Left cardiac atrium (tissue), 4 donors: ENCODE measurements around the gene KRTAP4-12. TPM values are rescaled to one million over a fixed set of nuclear protein-coding genes. Genes with fewer than 3 reads are reported as not detected.
"Not testable (repeated sequence)": the region's sequence is repeated elsewhere in the genome, so short reads cannot be mapped to it uniquely, and the experiment has no call there.

ENCODE experiments used
- ATAC-seq, 2 donors: fragments of 200-7000 bp; cut with Tn5 transposase; one replicate each; pipeline ENCODE4 v1.9.1; 2020; ENCODE audit warnings: mild to moderate bottlenecking in 2 of 2, moderate library complexity in 2 of 2
- DNase-seq: peaks from one replicate; pipeline ENCODE4 v3.0.0-alpha.2; 2020
- intact Hi-C, 2 donors: fragments of 100-400 bp; cut with DNase I; formaldehyde crosslinking; loops; one replicate each; pipeline versions ENCODE4 v1.14.1 to v1.15.1; 2022 to 2023
- long read RNA-seq: library from polyadenylated mRNA; unstranded; transcript quantifications from one replicate; pipeline ENCODE4 v2.0.0, GENCODE V29; 2021
- total RNA-seq, 2 donors: library from RNA; stranded (reverse); fragmentation: NEBNext Ultra II Directional; extraction: Animal tissue kit (Norgen Biotek cat#: 25700); gene quantifications; one replicate each; pipeline ENCODE4 v1.2.1, GENCODE V29; 2021
- donor health status: DM: no; HTN: yes; CAD: no.
- donor health status: DM: no; HTN: yes; CAD: no; lungs with severe emphysema.
- donor health status: DM: yes; HTN: yes; CAD: no.
- donor health status: Dilated cardiomyopathy.

KRTAP4-12 gene
- not detected for total RNA-seq
- long read RNA-seq, result 0 reads

- ATAC-seq, DNase-seq, intact Hi-C loops: not testable (repeated sequence)
Measured at GRCh38 chr17:41123991-41124371, at the start of gene KRTAP4-12. KRTAP4-12 (minus strand) TSS chr17:41124182; CDS start chr17:41124122, 60 bp downstream.

- intact Hi-C loops, result no loop called here
Measured at GRCh38 chr17:41171886-41172285, 47.9 kb upstream of the KRTAP4-12 start.

GRCh38 chr17:41168121-41168520, 44.1 kb upstream of the KRTAP4-12 start, which contains the start of gene KRTAP4-3:
KRTAP4-3 (minus strand) TSS chr17:41168221; CDS start chr17:41168172, 49 bp downstream.
- ATAC-seq (no peak), DNase-seq (no peak)
- intact Hi-C loops, result no loop called here

More at GRCh38 chr17:41171886-41172285, 47.9 kb upstream of the KRTAP4-12 start:
- ATAC-seq, result no peak
- DNase-seq, result no peak

GRCh38 chr17:41167561-41167960, 43.6 kb upstream of the KRTAP4-12 start:
- ATAC-seq (no peak), DNase-seq (no peak)
- intact Hi-C loops, result no loop called here

GRCh38 chr17:41163828-41164227, 39.8 kb upstream of the KRTAP4-12 start:
- ATAC-seq (no peak), DNase-seq (no peak)
- intact Hi-C loops, result no loop called here

GRCh38 chr17:41160648-41161047, 36.7 kb upstream of the KRTAP4-12 start, which contains the start of gene KRTAP4-4:
KRTAP4-4 (minus strand) TSS chr17:41160748; CDS start chr17:41160691, 57 bp downstream.
- ATAC-seq (no peak), DNase-seq (no peak)
- intact Hi-C loops, result no loop called here

GRCh38 chr17:41160190-41160589, 36.2 kb upstream of the KRTAP4-12 start:
- ATAC-seq, DNase-seq, intact Hi-C loops: not testable (repeated sequence)

GRCh38 chr17:41153856-41154255, 29.9 kb upstream of the KRTAP4-12 start:
- ATAC-seq (no peak), DNase-seq (no peak)
- intact Hi-C loops, result no loop called here

GRCh38 chr17:41151525-41151924, 27.5 kb upstream of the KRTAP4-12 start:
- ATAC-seq (no peak), DNase-seq (no peak)
- intact Hi-C loops, result no loop called here

- ATAC-seq (no peak), DNase-seq (no peak)
- intact Hi-C loops, result no loop called here
Measured at GRCh38 chr17:41150026-41150425, 26.0 kb upstream of the KRTAP4-12 start.

GRCh38 chr17:41149652-41149985, 25.6 kb upstream of the KRTAP4-12 start, which contains the start of gene KRTAP4-5:
KRTAP4-5 (minus strand) TSS chr17:41149825; CDS start chr17:41149767, 58 bp downstream.
- no peak for DNase-seq
- ATAC-seq, result no peak
- intact Hi-C loops, result no loop called here

- intact Hi-C loops, ATAC-seq, DNase-seq: not testable (repeated sequence)
Measured at GRCh38 chr17:41148971-41149651, 25.1 kb upstream of the KRTAP4-12 start.

- intact Hi-C loops, result no loop called here
- no peak for DNase-seq
- ATAC-seq, result no peak
Measured at GRCh38 chr17:41147531-41148204, 23.7 kb upstream of the KRTAP4-12 start.

GRCh38 chr17:41145261-41145660, 21.3 kb upstream of the KRTAP4-12 start:
- DNase-seq, result no peak
- no peak for ATAC-seq
- intact Hi-C loops, result no loop called here

GRCh38 chr17:41144846-41145245, 20.9 kb upstream of the KRTAP4-12 start:
- DNase-seq (no peak), ATAC-seq (no peak)

GRCh38 chr17:41141361-41141760, 17.4 kb upstream of the KRTAP4-12 start:
- DNase-seq (no peak), ATAC-seq (no peak)
- intact Hi-C loops, result no loop called here

More at GRCh38 chr17:41144846-41145245, 20.9 kb upstream of the KRTAP4-12 start:
- intact Hi-C loops, result no loop called here

- intact Hi-C loops, result no loop called here
- ATAC-seq, result no peak
Measured at GRCh38 chr17:41140360-41141131, 16.6 kb upstream of the KRTAP4-12 start, which contains the start of gene KRTAP4-6. KRTAP4-6 (minus strand) TSS chr17:41140544; CDS start chr17:41140487, 57 bp downstream.

GRCh38 chr17:41139865-41140264, 15.9 kb upstream of the KRTAP4-12 start:
- ATAC-seq, DNase-seq, intact Hi-C loops: not testable (repeated sequence)

More at GRCh38 chr17:41140360-41141131, 16.6 kb upstream of the KRTAP4-12 start, which contains the start of gene KRTAP4-6:
- no peak for DNase-seq
